Stimulated activated CD4-positive, alpha-beta T cell treated with anti-CD3 and anti-CD28 coated beads, Interleukin-1b, Interleukin-23, amount 100 ng/mL, for 24 hours (primary cell): ENCODE data around the gene C10orf71.

Experiments used
- DNase-seq, 4 experiments: peaks; one replicate each; pipeline ENCODE4 v3.0.0-alpha.2; 2020; ENCODE audit warnings: low read depth in 4 of 4, low spot score in 1 of 4

The C10orf71 gene

GRCh38 chr10:49332768-49333167, 33.8 kb downstream of the C10orf71 start:
- DNase-seq = no peak

GRCh38 chr10:49333192-49333591, 34.2 kb downstream of the C10orf71 start:
- no peak for DNase-seq

- DNase-seq = no peak
Observed at GRCh38 chr10:49334964-49335363, 36.0 kb downstream of the C10orf71 start.

GRCh38 chr10:49335364-49335972, 36.5 kb downstream of the C10orf71 start:
- no peak for DNase-seq

GRCh38 chr10:49338604-49339003, 39.6 kb downstream of the C10orf71 start:
- DNase-seq = no peak

GRCh38 chr10:49344840-49345239, 45.9 kb downstream of the C10orf71 start:
- no peak for DNase-seq

- DNase-seq = no peak
Observed at GRCh38 chr10:49347342-49347741, 48.4 kb downstream of the C10orf71 start.

- no peak for DNase-seq
Observed at GRCh38 chr10:49347827-49348226, 48.9 kb downstream of the C10orf71 start.

- no peak for DNase-seq
Observed at GRCh38 chr10:49348593-49348992, 49.6 kb downstream of the C10orf71 start.

GRCh38 chr10:49349390-49349789, 50.4 kb downstream of the C10orf71 start:
- no peak for DNase-seq

- no peak for DNase-seq
Observed at GRCh38 chr10:49350138-49350537, 51.2 kb downstream of the C10orf71 start.

- no peak for DNase-seq
Observed at GRCh38 chr10:49350846-49351532, 52.0 kb downstream of the C10orf71 start.

- DNase-seq = no peak
Observed at GRCh38 chr10:49351669-49352068, 52.7 kb downstream of the C10orf71 start.

- DNase-seq = no peak
Observed at GRCh38 chr10:49352323-49352722, 53.4 kb downstream of the C10orf71 start.

- no peak for DNase-seq
Observed at GRCh38 chr10:49353026-49353894, 54.3 kb downstream of the C10orf71 start.

GRCh38 chr10:49353895-49354566, 55.1 kb downstream of the C10orf71 start:
- no peak for DNase-seq

- DNase-seq = no peak
Observed at GRCh38 chr10:49354593-49354992, 55.6 kb downstream of the C10orf71 start.

GRCh38 chr10:49355221-49355620, 56.3 kb downstream of the C10orf71 start:
- no peak for DNase-seq

- no peak for DNase-seq
Observed at GRCh38 chr10:49356181-49356580, 57.2 kb downstream of the C10orf71 start.

GRCh38 chr10:49356944-49357343, 58.0 kb downstream of the C10orf71 start:
- no peak for DNase-seq

GRCh38 chr10:49357910-49358309, 58.9 kb downstream of the C10orf71 start:
- DNase-seq = no peak
